Measurements from ENCODE around the gene ST3GAL3.
A peak's percentile ranks its signal among the peaks of the same experiment; 100 is the strongest.
"Not testable (repeated sequence)": the region's sequence is repeated elsewhere in the genome, so short reads cannot be mapped to it uniquely, and the experiment has no call there.

ST3GAL3 gene

GRCh38 chr1:43704838-43705237 is 2.5 kb upstream of the ST3GAL3 start:
- no peak for DNase-seq

- no peak for DNase-seq
Measured at GRCh38 chr1:43705334-43705733, 2.0 kb upstream of the ST3GAL3 start.

- DNase-seq: no peak
Measured at GRCh38 chr1:43705982-43706597, 1.2 kb upstream of the ST3GAL3 start.

- DNase-seq: peak; percentile 84
Measured at GRCh38 chr1:43706598-43707189, 642 bp upstream of the ST3GAL3 start.

- DNase-seq: peak; percentile 98
Measured at GRCh38 chr1:43708002-43708410, 670 bp downstream of the ST3GAL3 start.

- DNase-seq: no peak
Measured at GRCh38 chr1:43711049-43711448, 3.7 kb downstream of the ST3GAL3 start.

GRCh38 chr1:43711524-43712386 is 4.4 kb downstream of the ST3GAL3 start:
- DNase-seq: no peak

- no peak for DNase-seq
Measured at GRCh38 chr1:43716559-43717281, 9.4 kb downstream of the ST3GAL3 start.

GRCh38 chr1:43719063-43719462 is 11.7 kb downstream of the ST3GAL3 start:
- DNase-seq: no peak

GRCh38 chr1:43719670-43720419 is 12.5 kb downstream of the ST3GAL3 start:
- not testable (repeated sequence) for DNase-seq

- DNase-seq: no peak
Measured at GRCh38 chr1:43722810-43723209, 15.5 kb downstream of the ST3GAL3 start.

GRCh38 chr1:43729816-43730463 is 22.6 kb downstream of the ST3GAL3 start:
- DNase-seq: no peak

- no peak for DNase-seq
Measured at GRCh38 chr1:43731867-43732531, 24.7 kb downstream of the ST3GAL3 start.

GRCh38 chr1:43736819-43737218 is 29.5 kb downstream of the ST3GAL3 start:
- no peak for DNase-seq

GRCh38 chr1:43742026-43742425 is 34.7 kb downstream of the ST3GAL3 start:
- no peak for DNase-seq

- DNase-seq: no peak
Measured at GRCh38 chr1:43743206-43743605, 35.9 kb downstream of the ST3GAL3 start.

GRCh38 chr1:43747736-43748135 is 40.4 kb downstream of the ST3GAL3 start:
- no peak for DNase-seq

- no peak for DNase-seq
Measured at GRCh38 chr1:43750083-43750482, 42.7 kb downstream of the ST3GAL3 start.

- no peak for DNase-seq
Measured at GRCh38 chr1:43753422-43753821, 46.1 kb downstream of the ST3GAL3 start.

GRCh38 chr1:43754892-43755291 is 47.6 kb downstream of the ST3GAL3 start:
- no peak for DNase-seq

- DNase-seq: no peak
Measured at GRCh38 chr1:43757343-43758053, 50.2 kb downstream of the ST3GAL3 start.
